ENCODE measurements around the gene OR52R1. TPM values are rescaled to one million over a fixed set of nuclear protein-coding genes. Genes with fewer than 3 reads are reported as not detected.
"Not testable (repeated sequence)": the region's sequence is repeated elsewhere in the genome, so short reads cannot be mapped to it uniquely, and the experiment has no call there.

Gene OR52R1
- not detected for total RNA-seq
- long read RNA-seq: 0 reads

- no peak for DNase-seq (ENCODE audit: low spot score)
- intact Hi-C loops (cut with DNase I): no loop called here
Measured at GRCh38 chr11:4804280-4804679, at the start of gene OR52R1. TSS of gene OR52R1 (minus strand) at chr11:4804380. CDS start at chr11:4804380, 0 bp downstream.

- no peak for DNase-seq (ENCODE audit: low spot score)
- intact Hi-C loops (cut with DNase I): no loop called here
Measured at GRCh38 chr11:4851033-4851432, 46.9 kb upstream of the OR52R1 start.

- intact Hi-C loops (cut with DNase I): no loop called here
- no peak for DNase-seq (ENCODE audit: low spot score)
Measured at GRCh38 chr11:4848908-4849532, 44.8 kb upstream of the OR52R1 start, which contains the start of gene OR51S1. TSS of gene OR51S1 (minus strand) at chr11:4849208. CDS start at chr11:4849208, 0 bp downstream.

GRCh38 chr11:4839851-4840549, 35.8 kb upstream of the OR52R1 start:
- intact Hi-C loops (cut with DNase I): no loop called here

GRCh38 chr11:4830909-4831308, 26.7 kb upstream of the OR52R1 start:
- DNase-seq (ENCODE audit: low spot score): no peak
- intact Hi-C loops (cut with DNase I): no loop called here

More at GRCh38 chr11:4839851-4840549, 35.8 kb upstream of the OR52R1 start:
- no peak for DNase-seq (ENCODE audit: low spot score)

GRCh38 chr11:4830346-4830745, 26.2 kb upstream of the OR52R1 start:
- no peak for DNase-seq (ENCODE audit: low spot score)
- intact Hi-C loops (cut with DNase I): no loop called here

- intact Hi-C loops (cut with DNase I): loop anchor here (1.0 kb wide), 1 partner anchor 189 kb away; the partner anchor contains the start of gene OR51D1
Measured at GRCh38 chr11:4826425-4826824, 22.2 kb upstream of the OR52R1 start.

GRCh38 chr11:4825132-4825531, 21.0 kb upstream of the OR52R1 start:
- intact Hi-C loops (cut with DNase I): no loop called here
- no peak for DNase-seq (ENCODE audit: low spot score)

More at GRCh38 chr11:4826425-4826824, 22.2 kb upstream of the OR52R1 start:
- no peak for DNase-seq (ENCODE audit: low spot score)

GRCh38 chr11:4821021-4821420, 16.8 kb upstream of the OR52R1 start, which contains the start of gene OR51F2:
TSS of gene OR51F2 (plus strand) at chr11:4821321. CDS start at chr11:4821422, 101 bp downstream.
- DNase-seq (ENCODE audit: low spot score): no peak
- intact Hi-C loops (cut with DNase I): no loop called here

- intact Hi-C loops (cut with DNase I): no loop called here
- no peak for DNase-seq (ENCODE audit: low spot score)
Measured at GRCh38 chr11:4809246-4809645, 5.1 kb upstream of the OR52R1 start.

- DNase-seq (ENCODE audit: low spot score): no peak
- intact Hi-C loops (cut with DNase I): no loop called here
Measured at GRCh38 chr11:4808476-4808875, 4.3 kb upstream of the OR52R1 start.

GRCh38 chr11:4801316-4801715, 2.9 kb downstream of the OR52R1 start:
- intact Hi-C loops (cut with DNase I); DNase-seq (ENCODE audit: low spot score): not testable (repeated sequence)

- DNase-seq (ENCODE audit: low spot score): no peak
- intact Hi-C loops (cut with DNase I): no loop called here
Measured at GRCh38 chr11:4798427-4799183, 5.6 kb downstream of the OR52R1 start.

GRCh38 chr11:4797206-4797605, 7.0 kb downstream of the OR52R1 start:
- no peak for DNase-seq (ENCODE audit: low spot score)
- intact Hi-C loops (cut with DNase I): no loop called here

GRCh38 chr11:4782454-4782853, 21.7 kb downstream of the OR52R1 start:
- intact Hi-C loops (cut with DNase I): no loop called here
- no peak for DNase-seq (ENCODE audit: low spot score)

- intact Hi-C loops (cut with DNase I): no loop called here
- DNase-seq (ENCODE audit: low spot score): no peak
Measured at GRCh38 chr11:4769838-4770237, 34.3 kb downstream of the OR52R1 start, which contains the start of gene OR51F1. TSS of gene OR51F1 (minus strand) at chr11:4769938. CDS start at chr11:4769938, 0 bp downstream.

GRCh38 chr11:4768094-4768493, 36.1 kb downstream of the OR52R1 start:
- no peak for DNase-seq (ENCODE audit: low spot score)
- intact Hi-C loops (cut with DNase I): no loop called here

- intact Hi-C loops (cut with DNase I): no loop called here
- no peak for DNase-seq (ENCODE audit: low spot score)
Measured at GRCh38 chr11:4766420-4767043, 37.6 kb downstream of the OR52R1 start.

GRCh38 chr11:4763096-4763495, 41.1 kb downstream of the OR52R1 start:
- no peak for DNase-seq (ENCODE audit: low spot score)
- intact Hi-C loops (cut with DNase I): no loop called here
